Activated CD4-positive, alpha-beta memory T cell treated with anti-CD3 and anti-CD28 coated beads for 36 hours (primary cell): ENCODE measurements around the gene AS3MT. TPM values are rescaled to one million over a fixed set of nuclear protein-coding genes. Genes with fewer than 3 reads are reported as not detected.
A peak's percentile ranks its signal among the peaks of the same experiment; 100 is the strongest.
"Not testable (repeated sequence)": the region's sequence is repeated elsewhere in the genome, so short reads cannot be mapped to it uniquely, and the experiment has no call there.

Source experiments
- CTCF ChIA-PET: fragments of 350-600 bp; sonication (Branson Sonifier 250); formaldehyde crosslinking; loops from one replicate; lab custom pipeline; 2021; ENCODE audit warnings: antibody characterized with exemption, inconsistent platforms; lab: Charles Lee
- POLR2A ChIA-PET: fragments of 350-600 bp; sonication (Branson Sonifier 250); formaldehyde crosslinking; loops from one replicate; lab custom pipeline; 2021; ENCODE audit warnings: antibody characterized with exemption; lab: Charles Lee
- DNase-seq: peaks from one replicate; pipeline ENCODE4 v3.0.0-alpha.2; 2020
- H3K27ac Mint-ChIP-seq: one replicate; pipeline ENCODE4 v1.8.0; 2021; ENCODE audit warnings: mixed read lengths
- H3K27me3 Mint-ChIP-seq: one replicate; pipeline ENCODE4 v1.8.0; 2021; ENCODE audit warnings: mixed read lengths
- H3K36me3 Mint-ChIP-seq: one replicate; pipeline ENCODE4 v1.8.0; 2021; ENCODE audit warnings: mixed read lengths
- H3K4me1 Mint-ChIP-seq: one replicate; pipeline ENCODE4 v1.8.0; 2021; ENCODE audit warnings: low read depth, mixed read lengths
- H3K4me3 Mint-ChIP-seq: one replicate; pipeline ENCODE4 v1.8.0; 2021; ENCODE audit warnings: mild to moderate bottlenecking, mixed read lengths
- H3K9me3 Mint-ChIP-seq: one replicate; pipeline ENCODE4 v1.8.0; 2021; ENCODE audit warnings: mixed read lengths
- intact Hi-C: fragments of 100-400 bp; cut with micrococcal nuclease; formaldehyde crosslinking; loops from one replicate; pipeline ENCODE4 v1.15.1; 2023
- total RNA-seq, 2 experiments: library from RNA; stranded (reverse); gene quantifications; one replicate each; pipeline ENCODE4 v1.2.3, GENCODE V29; 2021

Gene AS3MT
- total RNA-seq = under 1 TPM; 0.59 to 0.85 TPM

- H3K4me1 Mint-ChIP-seq = peaks cover 5% of the 10 kb centered on the region
- no peaks in the 10 kb centered on the region for H3K9me3 Mint-ChIP-seq
- H3K36me3 Mint-ChIP-seq = no peaks in the 10 kb centered on the region
- ChIA-PET CTCF (no interaction called here), POLR2A (no interaction called here)
- no peak within 1 kb of the TSS for H3K27ac Mint-ChIP-seq
- DNase-seq = peak; percentile 26
- intact Hi-C loops = no loop called here
- peaks cover 17% of the 10 kb centered on the region for H3K27me3 Mint-ChIP-seq
- peak within 1 kb of the TSS; percentile 60 for H3K4me3 Mint-ChIP-seq
These were observed at the start of gene AS3MT for GRCh38 chr10:102869258-102870198. AS3MT (plus strand) TSS chr10:102869470; CDS start chr10:102869593, 123 bp downstream.

GRCh38 chr10:102820008-102820407, 49.3 kb upstream of the AS3MT start:
- DNase-seq, H3K9me3 Mint-ChIP-seq, H3K4me3 Mint-ChIP-seq, POLR2A ChIA-PET, CTCF ChIA-PET, H3K36me3 Mint-ChIP-seq, H3K4me1 Mint-ChIP-seq, H3K27ac Mint-ChIP-seq, H3K27me3 Mint-ChIP-seq, intact Hi-C loops: not testable (repeated sequence)

- no peaks in the 10 kb centered on the region for H3K27me3 Mint-ChIP-seq
- intact Hi-C loops = no loop called here
- ChIA-PET CTCF (no interaction called here), POLR2A (no interaction called here)
- H3K4me1 Mint-ChIP-seq = no peaks in the 10 kb centered on the region
- no peak for DNase-seq
- no peaks in the 10 kb centered on the region for H3K36me3 Mint-ChIP-seq
- H3K27ac Mint-ChIP-seq = no peak overlapping the region
- H3K9me3 Mint-ChIP-seq = no peaks in the 10 kb centered on the region
- H3K4me3 Mint-ChIP-seq = no peak overlapping the region
These were observed 47.0 kb upstream of the AS3MT start for GRCh38 chr10:102822222-102822621.

GRCh38 chr10:102824664-102825063, 44.6 kb upstream of the AS3MT start:
- Mint-ChIP-seq H3K36me3 (no peaks in the 10 kb centered on the region), H3K27ac (no peak overlapping the region)
- intact Hi-C loops = no loop called here

GRCh38 chr10:102826148-102826796, 43.0 kb upstream of the AS3MT start:
- ChIA-PET CTCF (no interaction called here), POLR2A (no interaction called here)
- Mint-ChIP-seq H3K4me3 (no peak overlapping the region), H3K27me3 (no peaks in the 10 kb centered on the region), H3K27ac (no peak overlapping the region), H3K4me1 (no peaks in the 10 kb centered on the region), H3K36me3 (no peaks in the 10 kb centered on the region), H3K9me3 (no peaks in the 10 kb centered on the region)
- intact Hi-C loops = no loop called here
- no peak for DNase-seq

More at GRCh38 chr10:102824664-102825063, 44.6 kb upstream of the AS3MT start:
- Mint-ChIP-seq H3K9me3 (no peaks in the 10 kb centered on the region), H3K27me3 (no peaks in the 10 kb centered on the region), H3K4me3 (no peak overlapping the region), H3K4me1 (no peaks in the 10 kb centered on the region)
- no peak for DNase-seq
- ChIA-PET CTCF (no interaction called here), POLR2A (no interaction called here)

GRCh38 chr10:102827597-102827975, 41.7 kb upstream of the AS3MT start:
- Mint-ChIP-seq H3K27me3 (no peaks in the 10 kb centered on the region), H3K4me1 (no peaks in the 10 kb centered on the region), H3K27ac (no peak overlapping the region), H3K9me3 (no peaks in the 10 kb centered on the region), H3K36me3 (no peaks in the 10 kb centered on the region), H3K4me3 (no peak overlapping the region)
- POLR2A ChIA-PET = interaction anchor here (0.9 kb wide), 1 partner anchor 11 kb away, joined by 5 read pairs; no protein-coding TSS in a partner anchor
- no peak for DNase-seq
- intact Hi-C loops = no loop called here
- CTCF ChIA-PET = no interaction called here

GRCh38 chr10:102831322-102832071, 37.8 kb upstream of the AS3MT start:
- intact Hi-C loops = no loop called here
- POLR2A ChIA-PET = no interaction called here

GRCh38 chr10:102832248-102832647, 37.0 kb upstream of the AS3MT start:
- ChIA-PET POLR2A (no interaction called here), CTCF (interaction anchor here (9.1 kb wide), 1 partner anchor 70 kb away, joined by 59 read pairs; no protein-coding TSS in a partner anchor)
- Mint-ChIP-seq H3K4me3 (no peak overlapping the region), H3K4me1 (peaks cover 3% of the 10 kb centered on the region), H3K9me3 (no peaks in the 10 kb centered on the region), H3K27ac (no peak overlapping the region), H3K27me3 (peaks cover 3% of the 10 kb centered on the region), H3K36me3 (no peaks in the 10 kb centered on the region)
- intact Hi-C loops = no loop called here
- no peak for DNase-seq

More at GRCh38 chr10:102831322-102832071, 37.8 kb upstream of the AS3MT start:
- Mint-ChIP-seq H3K27ac (no peak overlapping the region), H3K27me3 (peaks cover 3% of the 10 kb centered on the region), H3K36me3 (no peaks in the 10 kb centered on the region), H3K4me3 (no peak overlapping the region), H3K4me1 (peaks cover 3% of the 10 kb centered on the region), H3K9me3 (no peaks in the 10 kb centered on the region)
- no peak for DNase-seq
- CTCF ChIA-PET = interaction anchor here (1.0 to 9.1 kb wide), 4 partner anchors 70 to 413 kb away, joined by 3 to 59 read pairs (median 4); no protein-coding TSS in a partner anchor

- CTCF ChIA-PET = interaction anchor here (0.6 to 9.1 kb wide), 3 partner anchors 12 to 69 kb away, joined by 3 to 59 read pairs (median 6); no protein-coding TSS in a partner anchor
These were observed 36.3 kb upstream of the AS3MT start for GRCh38 chr10:102832987-102833386.

GRCh38 chr10:102834143-102834542, 35.1 kb upstream of the AS3MT start:
- no peak for DNase-seq
- H3K27ac Mint-ChIP-seq = no peak overlapping the region
- intact Hi-C loops = no loop called here
- no peaks in the 10 kb centered on the region for H3K36me3 Mint-ChIP-seq
- CTCF ChIA-PET = interaction anchor here (0.8 to 9.1 kb wide), 5 partner anchors 9 to 84 kb away, joined by 3 to 59 read pairs (median 3); partner anchors contain the start of gene CNNM2
- H3K27me3 Mint-ChIP-seq = peaks cover 3% of the 10 kb centered on the region
- H3K4me3 Mint-ChIP-seq = no peak overlapping the region
- peaks cover 3% of the 10 kb centered on the region for H3K4me1 Mint-ChIP-seq
- H3K9me3 Mint-ChIP-seq = peaks cover 12% of the 10 kb centered on the region
- POLR2A ChIA-PET = no interaction called here

More at GRCh38 chr10:102832987-102833386, 36.3 kb upstream of the AS3MT start:
- Mint-ChIP-seq H3K4me3 (no peak overlapping the region), H3K9me3 (peaks cover 6% of the 10 kb centered on the region), H3K27me3 (peaks cover 3% of the 10 kb centered on the region), H3K36me3 (no peaks in the 10 kb centered on the region), H3K4me1 (peaks cover 3% of the 10 kb centered on the region), H3K27ac (no peak overlapping the region)
- DNase-seq = no peak
- intact Hi-C loops = no loop called here
- POLR2A ChIA-PET = no interaction called here

- CTCF ChIA-PET = interaction anchor here (0.5 to 9.1 kb wide), 19 partner anchors 11 to 499 kb away, joined by 3 to 59 read pairs (median 3); partner anchors contain the start of gene CNNM2
- no peak overlapping the region for H3K4me3 Mint-ChIP-seq
- POLR2A ChIA-PET = no interaction called here
- peaks cover 3% of the 10 kb centered on the region for H3K4me1 Mint-ChIP-seq
- H3K36me3 Mint-ChIP-seq = no peaks in the 10 kb centered on the region
- intact Hi-C loops = loop anchor here (1.0 kb wide), 3 partner anchors 66 to 409 kb away; no protein-coding TSS in a partner anchor
- no peak overlapping the region for H3K27ac Mint-ChIP-seq
- H3K9me3 Mint-ChIP-seq = peaks cover 12% of the 10 kb centered on the region
- DNase-seq = peak; percentile 82
- peaks cover 3% of the 10 kb centered on the region for H3K27me3 Mint-ChIP-seq
These were observed 34.2 kb upstream of the AS3MT start for GRCh38 chr10:102835007-102835482.
